GM12878 (cell line): Measurements from ENCODE around the gene DNAH1.

Source experiments
- BHLHE40 ChIP-seq, 2 experiments: fragments of 450-650 bp in 1 of 2; IDR thresholded peaks; 2 replicates each; pipeline ENCODE4 v1.6.1; 2011 to 2017; ENCODE audit warnings: low read depth in 2 of 2, borderline replicate concordance in 1 of 2, improper control_type of control experiment in 1 of 2, low read length in 1 of 2, mild to moderate bottlenecking in 1 of 2
- CTCF ChIP-seq, 3 experiments: IDR thresholded peaks in 2 of 3; conservative IDR thresholded peaks in 1 of 3; 2 replicates each; pipeline ENCODE4 v1.5.1; 2011; ENCODE audit warnings: low read depth in 3 of 3, low read length in 3 of 3, mild to moderate bottlenecking in 3 of 3, control low read depth in 2 of 3, moderate library complexity in 2 of 3, inconsistent platforms in 1 of 3, mixed read lengths in 1 of 3; ENCODE audit not compliant: control insufficient read depth in 2 of 3, insufficient read depth in 1 of 3; ENCODE audit errors: extremely low read depth in 1 of 3
- FOXK2 ChIP-seq: fragments of 450-650 bp; IDR thresholded peaks from 2 replicates; pipeline ENCODE4 v1.6.1; 2017; ENCODE audit warnings: mild to moderate bottlenecking, moderate library complexity
- MTA3 ChIP-seq: IDR thresholded peaks from 2 replicates; pipeline ENCODE4 v1.6.1; 2012; ENCODE audit warnings: low read length, inconsistent platforms, borderline replicate concordance
- NBN ChIP-seq: fragments of 450-650 bp; IDR thresholded peaks from 2 replicates; pipeline ENCODE4 v1.6.1; 2016
- NFIC ChIP-seq: IDR thresholded peaks from 2 replicates; pipeline ENCODE4 v1.6.1; 2012; ENCODE audit warnings: low read depth, mild to moderate bottlenecking, inconsistent platforms, low read length, moderate library complexity
- NRF1 ChIP-seq: conservative IDR thresholded peaks from 2 replicates; pipeline ENCODE4 v1.6.1; 2011; ENCODE audit warnings: mild to moderate bottlenecking, low read depth, low read length, improper control_type of control experiment
- POLR2AphosphoS5 ChIP-seq: IDR thresholded peaks from 2 replicates; pipeline ENCODE4 v1.6.1; 2011; ENCODE audit warnings: mild to moderate bottlenecking, low read length, inconsistent platforms
- RAD51 ChIP-seq: fragments of 450-650 bp; IDR thresholded peaks from 2 replicates; pipeline ENCODE4 v1.6.1; 2016; ENCODE audit warnings: moderate library complexity, mild to moderate bottlenecking, inconsistent platforms
- SIN3A ChIP-seq: IDR thresholded peaks from 2 replicates; pipeline ENCODE4 v1.6.1; 2012; ENCODE audit warnings: low read depth, low read length, improper control_type of control experiment
- SMAD1 ChIP-seq: fragments of 450-650 bp; IDR thresholded peaks from 2 replicates; pipeline ENCODE4 v1.6.1; 2018; ENCODE audit warnings: mild to moderate bottlenecking, low read depth; ENCODE audit not compliant: partially characterized antibody
- ZSCAN29 ChIP-seq: fragments of 450-650 bp; IDR thresholded peaks from 2 replicates; pipeline ENCODE4 v1.6.1; 2017; ENCODE audit warnings: mild to moderate bottlenecking, moderate library complexity
- TF ChIP-seq, protein P1 (sequence below): IDR thresholded peaks from 2 replicates; pipeline ENCODE4 v1.6.1; 2011; ENCODE audit warnings: low read depth, mild to moderate bottlenecking, low read length, moderate library complexity, borderline replicate concordance; ENCODE audit errors: extremely low read depth

DNA sequence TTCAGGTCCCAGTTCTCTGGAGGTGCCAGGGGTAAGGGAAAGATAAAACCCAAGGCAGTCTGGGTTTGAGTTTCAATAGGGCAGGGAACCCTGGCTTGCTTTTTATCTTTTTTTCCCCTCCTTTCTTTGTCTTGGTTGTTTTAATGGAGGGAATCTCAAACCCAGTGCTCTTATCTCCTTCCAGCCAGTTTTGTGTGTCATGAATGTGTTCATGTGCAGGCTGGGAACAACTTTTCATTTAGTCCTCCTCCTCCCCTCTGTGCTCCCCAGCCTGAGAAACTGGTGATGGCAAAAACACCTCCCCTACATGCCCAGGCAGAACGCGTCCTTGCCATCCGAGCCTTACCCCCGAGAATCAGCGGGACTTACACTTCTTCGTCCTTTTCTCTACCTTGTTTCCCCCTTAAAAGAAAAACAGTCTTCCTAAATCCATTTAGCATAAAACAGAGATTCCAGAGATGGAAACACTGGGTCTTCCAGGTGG, 117.9 kb downstream of the DNAH1 start:
- TF ChIP-seq, protein P1, sequence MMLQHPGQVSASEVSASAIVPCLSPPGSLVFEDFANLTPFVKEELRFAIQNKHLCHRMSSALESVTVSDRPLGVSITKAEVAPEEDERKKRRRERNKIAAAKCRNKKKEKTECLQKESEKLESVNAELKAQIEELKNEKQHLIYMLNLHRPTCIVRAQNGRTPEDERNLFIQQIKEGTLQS: no peak
- TF ChIP-seq NBN (no peak), ZSCAN29 (no peak), FOXK2 (no peak), POLR2AphosphoS5 (no peak), NRF1 (no peak), SIN3A (no peak), MTA3 (no peak), CTCF (IDR thresholded peaks at IDR 0.05 in 2 of 3, conservative IDR thresholded peaks at IDR 0.05 in 1 of 3; ENCODE audit: control insufficient read depth in 2 of 3, extremely low read depth in 1 of 3, insufficient read depth in 1 of 3, low read depth in 3 of 3, low read length in 3 of 3) (no peak), SMAD1 (no peak), BHLHE40 (IDR thresholded peaks at IDR 0.05; ENCODE audit: borderline replicate concordance in 1 of 2, low read depth in 2 of 2, low read length in 1 of 2) (no peak), NFIC (no peak), RAD51 (no peak)
